Peyer's patch (tissue), 4 donors: ENCODE data around the gene COL11A1. TPM values are rescaled to one million over a fixed set of nuclear protein-coding genes. Genes with fewer than 3 reads are reported as not detected.

Experiments used
- DNase-seq, 3 donors: peaks; one replicate each; pipeline ENCODE4 v3.0.0-alpha.2; 2017 to 2019
- H3K27ac ChIP-seq, 4 donors: fragments of 200-600 bp; sonication (generic); one replicate each; pipeline ENCODE4 v1.5.1; 2016 to 2019
- H3K27me3 ChIP-seq, 2 donors: fragments of 200-600 bp; sonication (generic); one replicate each; pipeline ENCODE4 v1.5.1; 2019
- H3K36me3 ChIP-seq, 3 donors: fragments of 200-600 bp; sonication (generic); one replicate each; pipeline ENCODE4 v1.5.1; 2016 to 2019
- H3K4me1 ChIP-seq, 4 donors: fragments of 200-600 bp; sonication (generic); one replicate each; pipeline ENCODE4 v1.5.1; 2016 to 2019
- H3K4me3 ChIP-seq, 4 donors: fragments of 200-600 bp; sonication (generic); 1 replicate in 3 of 4; 2 replicates in 1 of 4; pipeline ENCODE4 v1.5.1; 2016 to 2019; ENCODE audit warnings: mild to moderate bottlenecking in 1 of 4
- H3K9me3 ChIP-seq, 4 donors: fragments of 200-600 bp; sonication (generic); one replicate each; pipeline ENCODE4 v1.5.1; 2016 to 2019; ENCODE audit warnings: mild to moderate bottlenecking in 1 of 4
- CTCF ChIP-seq, 6 experiments: fragments of 450-650 bp in 4 of 6; fragments of 200-600 bp in 2 of 6; sonication (generic) in 1 of 6; IDR thresholded peaks; one replicate each; pipeline ENCODE4 v1.5.1; 2017 to 2019; ENCODE audit warnings: antibody characterized with exemption in 6 of 6, mild to moderate bottlenecking in 3 of 6, moderate library complexity in 1 of 6
- POLR2A ChIP-seq, 2 donors: fragments of 450-650 bp; IDR thresholded peaks; one replicate each; pipeline ENCODE4 v1.5.1; 2017; ENCODE audit warnings: antibody characterized with exemption in 2 of 2, mild to moderate bottlenecking in 2 of 2, moderate library complexity in 2 of 2
- total RNA-seq, 4 donors: library from RNA; depleted of rRNA; stranded (reverse); fragments of >200 nt; gene quantifications; one replicate each; pipeline ENCODE4 v1.1.0, GENCODE V29; 2016

The COL11A1 gene
- total RNA-seq, result under 1 TPM in 1 of 4 donors, not detected in 3; 0.28 TPM

GRCh38 chr1:103108376-103109150, at the start of gene COL11A1:
Gene COL11A1 (minus strand): TSS chr1:103108522. CDS start chr1:103108178, 344 bp downstream.
- no peak for DNase-seq
- Histone ChIP-seq H3K27me3 (no peaks in the 10 kb centered on the region), H3K4me1 (peaks cover 0 to 12% (median 2%) of the 10 kb centered on the region in 4 donors), H3K9me3 (no peaks in the 10 kb centered on the region), H3K27ac (no peak within 1 kb of the TSS), H3K4me3 (peak within 1 kb of the TSS in 3 of 4 donors; percentile 7 to 35 (median 22)), H3K36me3 (no peaks in the 10 kb centered on the region)
- TF ChIP-seq POLR2A (IDR thresholded peaks at IDR 0.05) (no peak), CTCF (IDR thresholded peaks at IDR 0.05) (no peak)

- H3K36me3 ChIP-seq, result no peaks in the 10 kb centered on the region
- no peaks in the 10 kb centered on the region for H3K27me3 ChIP-seq
- H3K9me3 ChIP-seq, result no peaks in the 10 kb centered on the region
- DNase-seq, result no peak
- TF ChIP-seq POLR2A (IDR thresholded peaks at IDR 0.05) (no peak), CTCF (IDR thresholded peaks at IDR 0.05) (no peak)
- H3K4me3 ChIP-seq, result no peak overlapping the region
- H3K27ac ChIP-seq, result no peak overlapping the region
- no peaks in the 10 kb centered on the region for H3K4me1 ChIP-seq
These were observed 48.6 kb upstream of the COL11A1 start for GRCh38 chr1:103156966-103157365.

GRCh38 chr1:103146166-103146565, 37.8 kb upstream of the COL11A1 start:
- DNase-seq, result no peak
- no peaks in the 10 kb centered on the region for H3K27me3 ChIP-seq
- TF ChIP-seq CTCF (IDR thresholded peaks at IDR 0.05) (no peak), POLR2A (IDR thresholded peaks at IDR 0.05) (no peak)

GRCh38 chr1:103145449-103145848, 37.1 kb upstream of the COL11A1 start:
- Histone ChIP-seq H3K27ac (no peak overlapping the region), H3K36me3 (no peaks in the 10 kb centered on the region), H3K27me3 (no peaks in the 10 kb centered on the region), H3K4me1 (no peaks in the 10 kb centered on the region), H3K4me3 (no peak overlapping the region), H3K9me3 (no peaks in the 10 kb centered on the region)
- DNase-seq, result no peak
- TF ChIP-seq CTCF (IDR thresholded peaks at IDR 0.05), result no peak
- no peak for TF ChIP-seq POLR2A (IDR thresholded peaks at IDR 0.05)

More at GRCh38 chr1:103146166-103146565, 37.8 kb upstream of the COL11A1 start:
- no peak overlapping the region for H3K4me3 ChIP-seq
- H3K27ac ChIP-seq, result no peak overlapping the region
- no peaks in the 10 kb centered on the region for H3K9me3 ChIP-seq
- H3K36me3 ChIP-seq, result no peaks in the 10 kb centered on the region
- H3K4me1 ChIP-seq, result no peaks in the 10 kb centered on the region

- TF ChIP-seq POLR2A (IDR thresholded peaks at IDR 0.05), result no peak
- TF ChIP-seq CTCF (IDR thresholded peaks at IDR 0.05), result no peak
- Histone ChIP-seq H3K27ac (no peak overlapping the region), H3K4me1 (no peaks in the 10 kb centered on the region), H3K9me3 (no peaks in the 10 kb centered on the region), H3K27me3 (no peaks in the 10 kb centered on the region), H3K36me3 (no peaks in the 10 kb centered on the region), H3K4me3 (no peak overlapping the region)
- DNase-seq, result no peak
These were observed 36.4 kb upstream of the COL11A1 start for GRCh38 chr1:103144681-103145080.
